HepG2 (cell line): Measurements from ENCODE around the gene CBLC. TPM values are rescaled to one million over a fixed set of nuclear protein-coding genes. Genes with fewer than 3 reads are reported as not detected.

ENCODE experiments used
- CENPX ChIP-seq: sonication (generic); formaldehyde crosslinking; IDR thresholded peaks from 2 replicates; pipeline ENCODE4 v1.9.0; 2021; ENCODE audit warnings: mild to moderate bottlenecking, missing genetic modification reagents, moderate library complexity
- HMGXB4 ChIP-seq, 2 experiments: sonication (generic) in 1 of 2; formaldehyde crosslinking in 1 of 2; IDR thresholded peaks; 2 replicates each; pipeline versions ENCODE4 v1.4.0 to v1.6.1; 2018 to 2020; ENCODE audit warnings: missing genetic modification reagents in 2 of 2, borderline replicate concordance in 1 of 2, low read depth in 1 of 2, mild to moderate bottlenecking in 1 of 2, missing biosample characterization in 1 of 2
- IKZF4 ChIP-seq: sonication (generic); formaldehyde crosslinking; IDR thresholded peaks from 2 replicates; pipeline ENCODE4 v1.5.1; 2020; ENCODE audit warnings: borderline replicate concordance, mild to moderate bottlenecking, low read depth, missing genetic modification reagents; ENCODE audit errors: not compliant biosample characterization
- JUNB ChIP-seq: sonication (generic); formaldehyde crosslinking; IDR thresholded peaks from 2 replicates; pipeline ENCODE4 v1.8.0; 2022; ENCODE audit warnings: missing genetic modification reagents, mild to moderate bottlenecking, borderline replicate concordance
- MAFG ChIP-seq: sonication (generic); formaldehyde crosslinking; IDR thresholded peaks from 2 replicates; pipeline ENCODE4 v1.5.1; 2020; ENCODE audit warnings: mild to moderate bottlenecking, missing genetic modification reagents
- MEIS2 ChIP-seq: sonication (generic); formaldehyde crosslinking; IDR thresholded peaks from 2 replicates; pipeline ENCODE4 v1.9.0; 2021; ENCODE audit warnings: mild to moderate bottlenecking, missing genetic modification reagents
- MXD4 ChIP-seq: IDR thresholded peaks from 2 replicates; pipeline ENCODE4 v1.6.1; 2016; ENCODE audit warnings: mild to moderate bottlenecking, missing biosample characterization, missing genetic modification reagents
- PHB2 ChIP-seq: fragments of 450-650 bp; IDR thresholded peaks from 2 replicates; pipeline ENCODE4 v1.6.1; 2018; ENCODE audit not compliant: partially characterized antibody
- PPARG ChIP-seq: conservative IDR thresholded peaks from 2 replicates; pipeline ENCODE4 v1.6.1; 2016; ENCODE audit warnings: missing biosample characterization, missing genetic modification reagents
- PRPF4 ChIP-seq: fragments of 200-400 bp; formaldehyde crosslinking; IDR thresholded peaks from 2 replicates; pipeline ENCODE4 v1.6.1; 2016; ENCODE audit warnings: low read length, low read depth; ENCODE audit not compliant: poor library complexity, severe bottlenecking
- SKI ChIP-seq: fragments of 450-650 bp; IDR thresholded peaks from one replicate; pipeline ENCODE4 v1.6.1; 2018; ENCODE audit warnings: mild to moderate bottlenecking; ENCODE audit not compliant: partially characterized antibody
- SOX5 ChIP-seq: IDR thresholded peaks from 2 replicates; pipeline ENCODE4 v1.6.1; 2016; ENCODE audit warnings: borderline replicate concordance
- ZNF124 ChIP-seq: sonication (generic); formaldehyde crosslinking; IDR thresholded peaks from 2 replicates; pipeline ENCODE4 v1.4.0; 2020; ENCODE audit warnings: missing genetic modification reagents
- ZNF331 ChIP-seq: sonication (generic); formaldehyde crosslinking; IDR thresholded peaks from 2 replicates; pipeline ENCODE4 v1.4.0; 2020; ENCODE audit warnings: missing genetic modification reagents
- ZNF563 ChIP-seq: sonication (generic); formaldehyde crosslinking; IDR thresholded peaks from 2 replicates; pipeline ENCODE4 v1.8.0; 2022; ENCODE audit warnings: mild to moderate bottlenecking, moderate library complexity, missing genetic modification reagents
- ZNF609 ChIP-seq: sonication (generic); formaldehyde crosslinking; IDR thresholded peaks from 2 replicates; pipeline ENCODE4 v1.4.0; 2020; ENCODE audit warnings: mild to moderate bottlenecking, missing genetic modification reagents, borderline replicate concordance
- ZNF615 ChIP-seq: sonication (generic); formaldehyde crosslinking; IDR thresholded peaks from 2 replicates; pipeline ENCODE4 v1.5.0; 2020; ENCODE audit warnings: mild to moderate bottlenecking, missing genetic modification reagents, borderline replicate concordance
- ZNF670 ChIP-seq: sonication (generic); formaldehyde crosslinking; IDR thresholded peaks from 2 replicates; pipeline ENCODE4 v1.8.0; 2022; ENCODE audit warnings: mild to moderate bottlenecking, missing genetic modification reagents, borderline replicate concordance
- ZXDC ChIP-seq: sonication (generic); formaldehyde crosslinking; IDR thresholded peaks from 2 replicates; pipeline ENCODE4 v1.5.0; 2020; ENCODE audit warnings: mild to moderate bottlenecking, missing genetic modification reagents
- polyA plus RNA-seq, 8 experiments: library from polyadenylated mRNA; depleted of rRNA in 3 of 8; stranded (reverse) in 7 of 8; unstranded in 1 of 8; fragments of >200 nt; fragmentation: Illumina TruSeq in 4 of 8; extraction: Trizol in 4 of 8; gene quantifications; 2 replicates each; pipeline versions ENCODE4 v1.2.1 to v1.2.3, GENCODE V29; 2011 to 2016; ENCODE audit warnings: low read depth in 4 of 8, missing spikeins in 1 of 8, mixed read lengths in 1 of 8; ENCODE audit not compliant: insufficient read depth in 1 of 8
- total RNA-seq, 5 experiments: library from RNA; depleted of rRNA; stranded (reverse); fragments of >200 nt; fragmentation: Illumina TruSeq; extraction: Trizol; gene quantifications; 2 replicates each; pipeline ENCODE4 v1.2.3, GENCODE V29; 2016; ENCODE audit warnings: low read depth in 1 of 5

CBLC gene
- total and polyA plus RNA-seq, 2 of the 13 experiments (the other 11 are each of a cell fraction or from before 2014, with no cell fraction given) = 1.8 to 2.6 TPM

GRCh38 chr19:44765033-44765948 is 12.4 kb upstream of the CBLC start (continued):
- peak; percentile 43; the same call in 1 of the 2 replicates for TF ChIP-seq ZNF609 (CRISPR knock-in tag)
- TF ChIP-seq ZNF670 (CRISPR knock-in tag) = no peak
- TF ChIP-seq MEIS2 (CRISPR knock-in tag) = peak; percentile 74; the same call in 1 of the 2 replicates
- no peak for TF ChIP-seq CENPX (CRISPR knock-in tag)
- TF ChIP-seq HMGXB4 (CRISPR knock-in tag; IDR thresholded peaks at IDR 0.05; ENCODE audit: borderline replicate concordance in 1 of 2, low read depth in 1 of 2) = peak in 1 of 2 experiments; percentile 37; a peak in 1 of 4 replicates
- peak; percentile 77 for TF ChIP-seq PPARG (CRISPR knock-in tag)
- TF ChIP-seq ZXDC (CRISPR knock-in tag) = 0 out of 2 replicates have a peak, but pooled peaks have one; percentile 71
- TF ChIP-seq PRPF4 = no peak
- peak; percentile 40; the same call in 1 of the 2 replicates for TF ChIP-seq SOX5 (CRISPR knock-in tag)
- TF ChIP-seq MXD4 (CRISPR knock-in tag) = no peak
- peak; percentile 79 for TF ChIP-seq ZNF331 (CRISPR knock-in tag)
- no peak for TF ChIP-seq PHB2
- TF ChIP-seq ZNF563 (CRISPR knock-in tag) = no peak
- TF ChIP-seq MAFG (CRISPR knock-in tag) = no peak
- TF ChIP-seq SKI = peak; percentile 98
- no peak for TF ChIP-seq ZNF615 (CRISPR knock-in tag)
- TF ChIP-seq IKZF4 (CRISPR knock-in tag) = no peak
- peak; percentile 77; the same call in 1 of the 2 replicates for TF ChIP-seq ZNF124 (CRISPR knock-in tag)
- TF ChIP-seq JUNB = no peak; the same call in 1 of the 2 replicates
